ENCODE measurements around the gene FARS2. TPM values are rescaled to one million over a fixed set of nuclear protein-coding genes. Genes with fewer than 3 reads are reported as not detected.

FARS2 gene
- polyA plus RNA-seq, 3 donors, result 9.0 to 18.4 (median 16.1) TPM

- 94 to 96% (median 94%) methylated on average over 7 of the region's 7 CpGs for WGBS, 3 donors
- no peak overlapping the region for H3K27ac ChIP-seq (ENCODE audit: low read depth, low read length)
Observed at GRCh38 chr6:5595184-5595583, 333.9 kb downstream of the FARS2 start.

GRCh38 chr6:5597413-5597812, 336.1 kb downstream of the FARS2 start:
- WGBS, 3 donors, result 90 to 95% (median 94%) methylated on average over 7 of the region's 7 CpGs
- H3K27ac ChIP-seq (ENCODE audit: low read depth, low read length), result no peak overlapping the region

GRCh38 chr6:5598123-5598522, 336.8 kb downstream of the FARS2 start:
- WGBS, 3 donors, result 92 to 97% (median 95%) methylated on average over 3 of the region's 3 CpGs
- no peak overlapping the region for H3K27ac ChIP-seq (ENCODE audit: low read depth, low read length)

- H3K27ac ChIP-seq (ENCODE audit: low read depth, low read length), result no peak overlapping the region
- WGBS, 3 donors, result 89 to 96% (median 92%) methylated on average over 8 of the region's 8 CpGs
Observed at GRCh38 chr6:5599127-5599526, 337.8 kb downstream of the FARS2 start.

GRCh38 chr6:5605937-5606336, 344.6 kb downstream of the FARS2 start:
- 93 to 95% (median 95%) methylated on average over 5 of the region's 5 CpGs for WGBS, 3 donors
- H3K27ac ChIP-seq (ENCODE audit: low read depth, low read length), result no peak overlapping the region

GRCh38 chr6:5606546-5606945, 345.2 kb downstream of the FARS2 start:
- 92 to 98% (median 95%) methylated on average over 4 of the region's 4 CpGs for WGBS, 3 donors
- no peak overlapping the region for H3K27ac ChIP-seq (ENCODE audit: low read depth, low read length)

GRCh38 chr6:5610640-5611039, 349.3 kb downstream of the FARS2 start:
- no peak overlapping the region for H3K27ac ChIP-seq (ENCODE audit: low read depth, low read length)
- WGBS, 3 donors, result 93 to 94% (median 93%) methylated on average over 8 of the region's 8 CpGs

GRCh38 chr6:5617179-5617578, 355.9 kb downstream of the FARS2 start:
- 88 to 100% (median 97%) methylated on average over 1 of the region's 1 CpG for WGBS, 3 donors

GRCh38 chr6:5619249-5619648, 357.9 kb downstream of the FARS2 start:
- WGBS, 3 donors, result 71 to 92% (median 80%) methylated on average over 3 of the region's 3 CpGs

More at GRCh38 chr6:5617179-5617578, 355.9 kb downstream of the FARS2 start:
- no peak overlapping the region for H3K27ac ChIP-seq (ENCODE audit: low read depth, low read length)

GRCh38 chr6:5622276-5623005, 361.1 kb downstream of the FARS2 start:
- no peak overlapping the region for H3K27ac ChIP-seq (ENCODE audit: low read depth, low read length)
- 73 to 83% (median 79%) methylated on average over 10 of the region's 10 CpGs for WGBS, 3 donors

More at GRCh38 chr6:5619249-5619648, 357.9 kb downstream of the FARS2 start:
- no peak overlapping the region for H3K27ac ChIP-seq (ENCODE audit: low read depth, low read length)

- H3K27ac ChIP-seq (ENCODE audit: low read depth, low read length), result no peak overlapping the region
- 82 to 92% (median 83%) methylated on average over 2 of the region's 2 CpGs for WGBS, 3 donors
Observed at GRCh38 chr6:5623769-5624168, 362.5 kb downstream of the FARS2 start.

- no peak overlapping the region for H3K27ac ChIP-seq (ENCODE audit: low read depth, low read length)
- WGBS, 3 donors, result 80 to 89% (median 86%) methylated on average over 6 of the region's 6 CpGs
Observed at GRCh38 chr6:5624256-5624655, 362.9 kb downstream of the FARS2 start.

- WGBS, 3 donors, result 72 to 81% (median 76%) methylated on average over 7 of the region's 7 CpGs
Observed at GRCh38 chr6:5626727-5627426, 365.6 kb downstream of the FARS2 start.

GRCh38 chr6:5630636-5631035, 369.3 kb downstream of the FARS2 start:
- 92 to 97% (median 96%) methylated on average over 5 of the region's 5 CpGs for WGBS, 3 donors
- no peak overlapping the region for H3K27ac ChIP-seq (ENCODE audit: low read depth, low read length)

More at GRCh38 chr6:5626727-5627426, 365.6 kb downstream of the FARS2 start:
- no peak overlapping the region for H3K27ac ChIP-seq (ENCODE audit: low read depth, low read length)

- H3K27ac ChIP-seq (ENCODE audit: low read depth, low read length), result no peak overlapping the region
- WGBS, 3 donors, result 71 to 84% (median 74%) methylated on average over 7 of the region's 7 CpGs
Observed at GRCh38 chr6:5632348-5632935, 371.1 kb downstream of the FARS2 start.

- no peak overlapping the region for H3K27ac ChIP-seq (ENCODE audit: low read depth, low read length)
- WGBS, 3 donors, result 56 to 64% (median 61%) methylated on average over 4 of the region's 4 CpGs
Observed at GRCh38 chr6:5634525-5634924, 373.2 kb downstream of the FARS2 start.

- no peak overlapping the region for H3K27ac ChIP-seq (ENCODE audit: low read depth, low read length)
- 90 to 92% (median 91%) methylated on average over 16 of the region's 16 CpGs for WGBS, 3 donors
Observed at GRCh38 chr6:5636210-5637030, 375.1 kb downstream of the FARS2 start.

- 87 to 91% (median 91%) methylated on average over 5 of the region's 5 CpGs for WGBS, 3 donors
- no peak overlapping the region for H3K27ac ChIP-seq (ENCODE audit: low read depth, low read length)
Observed at GRCh38 chr6:5637714-5638113, 376.4 kb downstream of the FARS2 start.
